ENCODE data around the gene TERT. TPM values are rescaled to one million over a fixed set of nuclear protein-coding genes. Genes with fewer than 3 reads are reported as not detected.
"Not testable (repeated sequence)": the region's sequence is repeated elsewhere in the genome, so short reads cannot be mapped to it uniquely, and the experiment has no call there.

TERT gene
- total and polyA plus RNA-seq, 10 of the 15 experiments (the other 5 are each of a cell fraction or from before 2014, with no cell fraction given), result 0.08 to 21.5 (median 5.0) TPM

DNA sequence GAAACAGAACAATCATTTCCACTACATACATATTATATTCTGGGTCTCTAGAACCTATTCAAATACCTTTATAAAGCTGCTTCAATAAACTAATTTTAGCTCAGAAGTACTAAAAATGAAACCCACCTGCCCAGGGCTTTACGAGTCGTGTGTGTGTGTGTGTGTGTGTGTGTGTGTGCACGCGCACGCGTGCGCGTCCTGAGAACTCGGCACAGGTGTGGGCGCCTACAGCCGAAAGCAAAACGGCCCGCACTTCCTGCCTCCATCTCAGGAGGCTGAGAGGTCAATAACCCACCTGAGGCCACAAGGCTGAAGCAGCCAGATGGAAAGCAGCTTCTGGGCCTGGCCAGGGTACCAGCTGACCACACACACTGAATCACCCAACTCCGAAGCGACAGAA, 47.0 kb upstream of the TERT start:
- peak overlapping the region; percentile 89; the same call in 1 of the 2 replicates for H3K4me3 ChIP-seq
- ChIA-PET SMC1A (ENCODE audit: uncharacterized antibody, unreplicated experiment) (interaction anchor here (0.9 to 1.2 kb wide), 4 partner anchors 26 to 174 kb away, joined by 3 to 5 read pairs (median 4); no protein-coding TSS in a partner anchor), CTCF (interaction anchor here (0.6 to 2.0 kb wide), 7 partner anchors 9 to 895 kb away, joined by 3 to 7 read pairs (median 4); no protein-coding TSS in a partner anchor), RAD21 (ENCODE audit: unreplicated experiment) (interaction anchor here (1.5 kb wide), 1 partner anchor 30 kb away, joined by 3 read pairs; no protein-coding TSS in a partner anchor), POLR2A (interaction anchor here (1.0 to 1.5 kb wide), 3 partner anchors 26 to 194 kb away, joined by 3 to 6 read pairs (median 4); no protein-coding TSS in a partner anchor)
- peak overlapping the region; percentile 77 for H3K4me2 ChIP-seq (ENCODE audit: control insufficient read depth, insufficient read depth)
- no peak overlapping the region for H3K9ac ChIP-seq (ENCODE audit: control insufficient read depth, insufficient read depth, low read length)
- H3K27me3 ChIP-seq (replicated peaks in 1 of 2; ENCODE audit: control insufficient read depth in 2 of 2, insufficient read depth in 2 of 2, low read length in 1 of 2), result no peaks in the 10 kb centered on the region
- intact Hi-C loops (cut with micrococcal nuclease; ENCODE audit: unreplicated experiment), result loop anchor here (5.0 to 10.0 kb wide), 2 partner anchors 153 to 300 kb away; no protein-coding TSS in a partner anchor
- no peak overlapping the region for H2AFZ ChIP-seq (ENCODE audit: control insufficient read depth, low read depth, low read length)
- peaks cover 28% of the 10 kb centered on the region for H3K4me1 ChIP-seq (ENCODE audit: control insufficient read depth, insufficient read depth, low read length)
- ATAC-seq (peak; percentile 46), DNase-seq (ENCODE audit: low read depth, low spot score) (no peak), FAIRE-seq (no peak)
- H3K27ac ChIP-seq (ENCODE audit: control insufficient read depth, insufficient read depth), result peak overlapping the region; percentile 52
- WGBS (ENCODE audit: insufficient coverage, insufficient replicate concordance, low lambda C conversion rate, missing lambda C conversion rate), result 4% methylated on average over 15 of the region's 15 CpGs
- TF ChIP-seq RAD51 (IDR thresholded peaks at IDR 0.05), result no peak
- TF ChIP-seq GABPA (IDR thresholded peaks at IDR 0.05; ENCODE audit: low read depth), result peak; percentile 32; the same call in 1 of the 2 replicates
- TF ChIP-seq CREM (IDR thresholded peaks at IDR 0.05; ENCODE audit: low read depth), result peak; percentile 41; the same call in 1 of the 2 replicates
- peak; percentile 20; the same call in 1 of the 2 replicates for TF ChIP-seq POLR2A (IDR thresholded peaks at IDR 0.05; ENCODE audit: low read depth, low read length)
- TF ChIP-seq FOXM1 (IDR thresholded peaks at IDR 0.05; ENCODE audit: low read depth, low read length), result 0 out of 2 replicates have a peak, but pooled peaks have one; percentile 21
- peak; percentile 84; the same call in 1 of the 2 replicates for TF ChIP-seq TCF3 (IDR thresholded peaks at IDR 0.05; ENCODE audit: borderline replicate concordance, insufficient read depth, low read depth, low read length)
- TF ChIP-seq TCF12 (IDR thresholded peaks at IDR 0.05; ENCODE audit: low read depth, low read length), result peak; percentile 67
- TF ChIP-seq JUNB (IDR thresholded peaks at IDR 0.05), result peak; percentile 36; the same call in 1 of the 2 replicates
- TF ChIP-seq GATAD2B (conservative IDR thresholded peaks at IDR 0.05; ENCODE audit: low read depth), result no peak
- 0 out of 2 replicates have a peak, but pooled peaks have one; percentile 19 for TF ChIP-seq NR2F1 (conservative IDR thresholded peaks at IDR 0.05)
- TF ChIP-seq HDGF (IDR thresholded peaks at IDR 0.05), result no peak
- peak; percentile 63 to 75; a peak in 3 of 4 replicates for TF ChIP-seq BHLHE40 (IDR thresholded peaks at IDR 0.05; ENCODE audit: borderline replicate concordance in 1 of 2, low read depth in 2 of 2, low read length in 1 of 2)
- TF ChIP-seq NFIC (IDR thresholded peaks at IDR 0.05; ENCODE audit: low read depth, low read length), result peak; percentile 38; the same call in 1 of the 2 replicates
- TF ChIP-seq CREB1 (IDR thresholded peaks at IDR 0.05; ENCODE audit: low read depth), result 0 out of 2 replicates have a peak, but pooled peaks have one; percentile 9
- peak in 1 of 2 experiments; percentile 68; a peak in 1 of 4 replicates for TF ChIP-seq ETV6 (conservative IDR thresholded peaks at IDR 0.05 in 1 of 2, IDR thresholded peaks at IDR 0.05 in 1 of 2; ENCODE audit: borderline replicate concordance in 1 of 2, low read depth in 1 of 2)
- no peak for TF ChIP-seq ZNF384 (IDR thresholded peaks at IDR 0.05; ENCODE audit: borderline replicate concordance, low read depth, low read length)
- TF ChIP-seq RUNX3 (IDR thresholded peaks at IDR 0.05; ENCODE audit: low read length), result peak; percentile 41; the same call in 1 of the 2 replicates
- peak; percentile 80 for TF ChIP-seq MEF2A (IDR thresholded peaks at IDR 0.05; ENCODE audit: insufficient read depth, low read depth, low read length)
- in situ Hi-C loops (cut with MboI), result no loop called here
- no TSS peak for BruUV-seq (replicated peaks)
- H4K20me1 ChIP-seq (ENCODE audit: control insufficient read depth, insufficient read depth), result peaks cover 2% of the 10 kb centered on the region; the same call in 1 of the 2 replicates
- peaks cover 19% of the 10 kb centered on the region for H3K79me2 ChIP-seq (ENCODE audit: control insufficient read depth, insufficient read depth, low read length)
- H3K36me3 ChIP-seq (ENCODE audit: control insufficient read depth in 2 of 2, insufficient read depth in 2 of 2, low read length in 1 of 2), result peaks cover 12 to 28% of the 10 kb centered on the region in 2 experiments; a peak in 3 of 4 replicates
- no peaks in the 10 kb centered on the region for H3K9me3 ChIP-seq (replicated peaks; ENCODE audit: control insufficient read depth, insufficient read depth, low read length)

DNA sequence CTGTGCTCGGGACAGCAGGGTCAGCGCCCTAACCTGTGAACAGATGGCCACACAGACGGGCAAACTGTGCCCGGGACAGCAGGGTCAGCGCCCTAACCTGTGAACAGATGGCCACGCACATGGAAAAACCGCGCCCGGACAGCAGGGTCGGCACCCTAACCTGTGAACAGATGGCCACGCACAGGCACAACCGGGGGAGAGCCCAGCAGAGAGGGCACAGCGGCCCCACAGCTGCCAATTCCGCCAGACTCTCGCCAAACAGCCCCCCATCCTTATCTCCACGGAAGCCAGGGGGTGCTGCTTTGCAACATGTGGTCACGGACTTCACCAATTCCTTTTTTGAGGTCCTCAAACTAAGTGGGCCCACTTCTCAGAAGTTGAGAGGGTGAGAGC, 44.9 kb upstream of the TERT start:
- in situ Hi-C loops (cut with MboI), result not testable (repeated sequence)
- intact Hi-C loops (cut with micrococcal nuclease; ENCODE audit: unreplicated experiment), result loop anchor here (5.0 to 10.0 kb wide), 2 partner anchors 155 to 302 kb away; no protein-coding TSS in a partner anchor

More for the DNA sequence above, 44.9 kb upstream of the TERT start:
- H3K9ac ChIP-seq (ENCODE audit: control insufficient read depth, insufficient read depth, low read length); DNase-seq (ENCODE audit: low read depth, low spot score); ATAC-seq; H2AFZ ChIP-seq (ENCODE audit: control insufficient read depth, low read depth, low read length); CTCF ChIA-PET; SMC1A ChIA-PET (ENCODE audit: uncharacterized antibody, unreplicated experiment); H3K9me3 ChIP-seq (replicated peaks; ENCODE audit: control insufficient read depth, insufficient read depth, low read length); H3K4me3 ChIP-seq; BruUV-seq (replicated peaks); H4K20me1 ChIP-seq (ENCODE audit: control insufficient read depth, insufficient read depth); RAD21 ChIA-PET (ENCODE audit: unreplicated experiment); H3K27me3 ChIP-seq (replicated peaks in 1 of 2; ENCODE audit: control insufficient read depth in 2 of 2, insufficient read depth in 2 of 2, low read length in 1 of 2); POLR2A ChIA-PET; FAIRE-seq; H3K27ac ChIP-seq (ENCODE audit: control insufficient read depth, insufficient read depth); H3K4me2 ChIP-seq (ENCODE audit: control insufficient read depth, insufficient read depth): not testable (repeated sequence)
- H3K4me1 ChIP-seq (ENCODE audit: control insufficient read depth, insufficient read depth, low read length), result peaks cover 22% of the 10 kb centered on the region
- 96% methylated on average over 12 of the region's 17 CpGs for WGBS (ENCODE audit: insufficient coverage, insufficient replicate concordance, low lambda C conversion rate, missing lambda C conversion rate)
- peaks cover 12 to 47% of the 10 kb centered on the region in 2 experiments; a peak in 3 of 4 replicates for H3K36me3 ChIP-seq (ENCODE audit: control insufficient read depth in 2 of 2, insufficient read depth in 2 of 2, low read length in 1 of 2)
- peaks cover 15% of the 10 kb centered on the region for H3K79me2 ChIP-seq (ENCODE audit: control insufficient read depth, insufficient read depth, low read length)
